Thyroid gland (tissue), 4 donors: ENCODE data around the gene OSGEPL1.

Source experiments
- POLR2A ChIP-seq, 2 donors: fragments of 450-650 bp; IDR thresholded peaks; one replicate each; pipeline ENCODE4 v1.6.1; 2017; ENCODE audit warnings: antibody characterized with exemption in 2 of 2, mild to moderate bottlenecking in 2 of 2, moderate library complexity in 1 of 2
- TF ChIP-seq, protein P1 (sequence below), 6 experiments: fragments of 200-600 bp in 3 of 6; fragments of 450-650 bp in 3 of 6; sonication (generic) in 3 of 6; IDR thresholded peaks; one replicate each; pipeline ENCODE4 v1.5.1; 2016 to 2019; ENCODE audit warnings: antibody characterized with exemption in 6 of 6, mild to moderate bottlenecking in 2 of 6, inconsistent platforms in 1 of 6, moderate library complexity in 1 of 6

DNA sequence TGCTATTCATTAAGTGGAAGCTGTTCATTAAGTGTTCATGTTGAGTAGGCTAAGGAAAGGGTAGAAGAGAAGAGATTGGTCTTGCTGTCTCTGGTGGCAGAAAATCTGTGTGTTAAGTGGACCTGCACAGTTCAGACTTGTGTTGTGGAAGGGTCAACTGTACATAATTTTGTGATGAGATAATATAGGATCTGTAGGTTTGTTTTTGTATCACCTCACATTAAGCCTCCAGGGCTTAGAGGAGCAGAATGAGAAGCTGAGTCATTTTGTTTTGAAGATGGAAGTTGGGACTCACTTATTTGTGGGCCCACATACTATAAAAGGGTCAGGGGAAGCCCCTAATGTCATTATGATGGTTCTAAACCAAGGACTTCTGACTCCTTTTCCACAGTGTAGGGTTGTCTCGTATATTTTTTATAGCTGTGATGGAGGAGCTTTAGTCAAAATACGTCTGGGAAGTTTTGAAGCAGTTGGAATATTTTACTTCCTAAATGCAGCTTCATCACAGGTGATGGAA is 39.9 kb upstream of the OSGEPL1 start:
- no peak for TF ChIP-seq POLR2A (IDR thresholded peaks at IDR 0.05)
- TF ChIP-seq, protein P1, sequence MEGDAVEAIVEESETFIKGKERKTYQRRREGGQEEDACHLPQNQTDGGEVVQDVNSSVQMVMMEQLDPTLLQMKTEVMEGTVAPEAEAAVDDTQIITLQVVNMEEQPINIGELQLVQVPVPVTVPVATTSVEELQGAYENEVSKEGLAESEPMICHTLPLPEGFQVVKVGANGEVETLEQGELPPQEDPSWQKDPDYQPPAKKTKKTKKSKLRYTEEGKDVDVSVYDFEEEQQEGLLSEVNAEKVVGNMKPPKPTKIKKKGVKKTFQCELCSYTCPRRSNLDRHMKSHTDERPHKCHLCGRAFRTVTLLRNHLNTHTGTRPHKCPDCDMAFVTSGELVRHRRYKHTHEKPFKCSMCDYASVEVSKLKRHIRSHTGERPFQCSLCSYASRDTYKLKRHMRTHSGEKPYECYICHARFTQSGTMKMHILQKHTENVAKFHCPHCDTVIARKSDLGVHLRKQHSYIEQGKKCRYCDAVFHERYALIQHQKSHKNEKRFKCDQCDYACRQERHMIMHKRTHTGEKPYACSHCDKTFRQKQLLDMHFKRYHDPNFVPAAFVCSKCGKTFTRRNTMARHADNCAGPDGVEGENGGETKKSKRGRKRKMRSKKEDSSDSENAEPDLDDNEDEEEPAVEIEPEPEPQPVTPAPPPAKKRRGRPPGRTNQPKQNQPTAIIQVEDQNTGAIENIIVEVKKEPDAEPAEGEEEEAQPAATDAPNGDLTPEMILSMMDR (IDR thresholded peaks at IDR 0.05): no peak
